Measurements from ENCODE around the gene BCL7B. TPM values are rescaled to one million over a fixed set of nuclear protein-coding genes. Genes with fewer than 3 reads are reported as not detected.

BCL7B gene
- total RNA-seq, 1 donor from 2014 or later, result 34.0 TPM

GRCh38 chr7:73578342-73579128, 21.0 kb upstream of the BCL7B start, which contains the start of gene TBL2:
TSS of gene TBL2 (minus strand) at chr7:73578579. CDS start at chr7:73578549, 30 bp downstream.
- peak within 1 kb of the TSS; percentile 90 for H3K4me3 Mint-ChIP-seq (ENCODE audit: unreplicated experiment)
- H3K27ac Mint-ChIP-seq (ENCODE audit: unreplicated experiment), result peak within 1 kb of the TSS; percentile 78
- H3K27me3 Mint-ChIP-seq (ENCODE audit: unreplicated experiment), result peaks cover 8% of the 10 kb centered on the region
- H3K9me3 Mint-ChIP-seq (ENCODE audit: unreplicated experiment), result peaks cover 7% of the 10 kb centered on the region
- peaks cover 7% of the 10 kb centered on the region for H3K4me1 Mint-ChIP-seq (ENCODE audit: low read depth, unreplicated experiment)
- no peak for TF ChIP-seq CTCF (IDR thresholded peaks at IDR 0.05; ENCODE audit: partially characterized antibody, unreplicated experiment)
- peak; percentile 99 for DNase-seq
- H3K36me3 Mint-ChIP-seq (ENCODE audit: unreplicated experiment), result no peaks in the 10 kb centered on the region

- Mint-ChIP-seq H3K36me3 (ENCODE audit: unreplicated experiment) (no peaks in the 10 kb centered on the region), H3K4me3 (ENCODE audit: unreplicated experiment) (peak overlapping the region; percentile 90), H3K27ac (ENCODE audit: unreplicated experiment) (no peak overlapping the region), H3K9me3 (ENCODE audit: unreplicated experiment) (peaks cover 7% of the 10 kb centered on the region), H3K27me3 (ENCODE audit: unreplicated experiment) (peaks cover 8% of the 10 kb centered on the region), H3K4me1 (ENCODE audit: low read depth, unreplicated experiment) (peaks cover 7% of the 10 kb centered on the region)
- no peak for TF ChIP-seq CTCF (IDR thresholded peaks at IDR 0.05; ENCODE audit: partially characterized antibody, unreplicated experiment)
- DNase-seq, result no peak
Measured at GRCh38 chr7:73577627-73578341, 20.3 kb upstream of the BCL7B start.

GRCh38 chr7:73573791-73574190, 16.3 kb upstream of the BCL7B start:
- Mint-ChIP-seq H3K4me1 (ENCODE audit: low read depth, unreplicated experiment) (peaks cover 4% of the 10 kb centered on the region), H3K4me3 (ENCODE audit: unreplicated experiment) (no peak overlapping the region), H3K27ac (ENCODE audit: unreplicated experiment) (no peak overlapping the region), H3K27me3 (ENCODE audit: unreplicated experiment) (peaks cover 4% of the 10 kb centered on the region), H3K9me3 (ENCODE audit: unreplicated experiment) (peaks cover 2% of the 10 kb centered on the region), H3K36me3 (ENCODE audit: unreplicated experiment) (no peaks in the 10 kb centered on the region)
- DNase-seq, result no peak
- TF ChIP-seq CTCF (IDR thresholded peaks at IDR 0.05; ENCODE audit: partially characterized antibody, unreplicated experiment), result no peak

- peaks cover 4% of the 10 kb centered on the region for H3K27me3 Mint-ChIP-seq (ENCODE audit: unreplicated experiment)
- H3K4me3 Mint-ChIP-seq (ENCODE audit: unreplicated experiment), result no peak overlapping the region
- H3K27ac Mint-ChIP-seq (ENCODE audit: unreplicated experiment), result no peak overlapping the region
- TF ChIP-seq CTCF (IDR thresholded peaks at IDR 0.05; ENCODE audit: partially characterized antibody, unreplicated experiment), result no peak
- no peak for DNase-seq
- no peaks in the 10 kb centered on the region for H3K36me3 Mint-ChIP-seq (ENCODE audit: unreplicated experiment)
- H3K9me3 Mint-ChIP-seq (ENCODE audit: unreplicated experiment), result no peaks in the 10 kb centered on the region
- H3K4me1 Mint-ChIP-seq (ENCODE audit: low read depth, unreplicated experiment), result peaks cover 3% of the 10 kb centered on the region
Measured at GRCh38 chr7:73573276-73573675, 15.8 kb upstream of the BCL7B start.

- DNase-seq, result no peak
- Mint-ChIP-seq H3K36me3 (ENCODE audit: unreplicated experiment) (no peaks in the 10 kb centered on the region), H3K4me1 (ENCODE audit: low read depth, unreplicated experiment) (peaks cover 3% of the 10 kb centered on the region), H3K4me3 (ENCODE audit: unreplicated experiment) (no peak overlapping the region), H3K27ac (ENCODE audit: unreplicated experiment) (no peak overlapping the region), H3K27me3 (ENCODE audit: unreplicated experiment) (peaks cover 4% of the 10 kb centered on the region), H3K9me3 (ENCODE audit: unreplicated experiment) (no peaks in the 10 kb centered on the region)
- TF ChIP-seq CTCF (IDR thresholded peaks at IDR 0.05; ENCODE audit: partially characterized antibody, unreplicated experiment), result no peak
Measured at GRCh38 chr7:73572767-73573186, 15.3 kb upstream of the BCL7B start.
